ENCODE data around the gene LIPG.

LIPG gene

DNA sequence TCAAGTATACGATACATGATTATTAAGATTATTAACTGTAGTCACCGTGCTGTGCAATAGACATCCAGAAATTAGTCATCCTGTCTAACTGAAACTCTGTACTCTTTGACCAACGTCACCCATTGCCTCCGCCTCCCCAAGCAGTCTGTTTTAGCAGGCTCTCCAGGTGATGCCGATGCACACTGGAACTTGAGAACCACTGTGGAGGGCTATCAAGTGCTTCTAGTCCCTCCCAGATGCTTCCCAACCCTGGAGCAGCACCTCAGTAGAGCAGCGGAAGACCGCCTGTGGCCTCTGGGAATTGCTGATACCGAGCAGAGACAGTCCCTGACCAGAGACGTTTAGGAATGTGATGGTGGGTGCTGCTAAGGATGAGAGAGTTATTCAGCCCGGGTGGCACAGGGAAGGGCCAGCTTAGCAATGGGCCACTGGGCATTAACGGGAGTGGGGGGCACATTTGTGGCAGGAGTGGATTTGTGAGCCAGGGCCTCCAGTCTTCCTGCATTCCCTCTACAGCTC lies 50.7 kb downstream of the LIPG start:
- DNase-seq (ENCODE audit: low read depth in 2 of 2) = no peak

DNA sequence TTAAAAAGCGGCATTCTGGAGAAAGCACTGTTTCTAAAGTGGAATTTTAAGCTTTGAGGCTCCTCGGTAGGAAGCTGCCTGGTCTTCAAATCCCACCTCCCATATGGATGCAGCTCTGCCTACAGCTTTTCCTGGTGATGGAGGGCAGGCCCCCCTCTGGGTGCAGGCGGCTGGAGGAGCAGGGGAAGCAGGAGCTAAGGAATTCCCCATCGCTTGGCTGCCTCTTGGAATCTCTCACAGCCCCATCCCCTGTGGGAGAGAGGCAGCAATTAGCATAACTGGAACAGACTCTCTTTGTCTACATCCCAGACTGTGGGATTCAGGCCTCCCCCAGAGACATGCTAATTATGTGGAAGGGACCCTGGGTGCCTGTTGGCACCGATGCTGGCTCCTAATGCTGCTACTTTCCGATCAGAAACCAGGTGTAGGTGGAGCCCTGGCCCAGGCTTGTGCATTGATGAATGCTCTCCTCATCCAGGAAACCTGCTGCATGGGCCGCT lies 51.3 kb downstream of the LIPG start:
- no peak for DNase-seq (ENCODE audit: low read depth in 2 of 2)

DNA sequence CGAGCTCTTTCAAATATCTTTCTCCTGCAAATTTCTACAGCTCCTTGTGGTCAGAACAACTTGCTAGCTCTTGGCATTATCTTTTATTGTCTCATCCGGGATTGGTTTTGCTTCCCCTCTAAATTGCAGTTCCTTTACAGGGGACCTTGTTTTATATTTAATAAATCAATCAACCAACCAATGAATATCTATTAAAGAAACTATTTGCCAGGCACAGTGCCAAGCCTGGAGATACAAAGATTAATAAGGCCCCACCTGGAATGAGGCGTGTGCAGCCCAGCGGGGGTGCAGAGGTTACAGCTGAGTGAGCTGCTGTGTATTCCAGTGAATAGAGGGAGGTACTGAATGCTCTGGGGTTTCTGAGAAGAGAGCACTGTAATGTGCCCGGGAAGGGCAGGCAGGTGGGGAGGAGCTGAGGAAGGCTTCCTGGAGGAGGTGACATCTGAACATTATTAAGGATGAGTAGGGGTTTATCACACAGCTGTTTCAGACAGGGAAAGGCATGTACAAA lies 51.8 kb downstream of the LIPG start:
- no peak for DNase-seq (ENCODE audit: low read depth in 2 of 2)

DNA sequence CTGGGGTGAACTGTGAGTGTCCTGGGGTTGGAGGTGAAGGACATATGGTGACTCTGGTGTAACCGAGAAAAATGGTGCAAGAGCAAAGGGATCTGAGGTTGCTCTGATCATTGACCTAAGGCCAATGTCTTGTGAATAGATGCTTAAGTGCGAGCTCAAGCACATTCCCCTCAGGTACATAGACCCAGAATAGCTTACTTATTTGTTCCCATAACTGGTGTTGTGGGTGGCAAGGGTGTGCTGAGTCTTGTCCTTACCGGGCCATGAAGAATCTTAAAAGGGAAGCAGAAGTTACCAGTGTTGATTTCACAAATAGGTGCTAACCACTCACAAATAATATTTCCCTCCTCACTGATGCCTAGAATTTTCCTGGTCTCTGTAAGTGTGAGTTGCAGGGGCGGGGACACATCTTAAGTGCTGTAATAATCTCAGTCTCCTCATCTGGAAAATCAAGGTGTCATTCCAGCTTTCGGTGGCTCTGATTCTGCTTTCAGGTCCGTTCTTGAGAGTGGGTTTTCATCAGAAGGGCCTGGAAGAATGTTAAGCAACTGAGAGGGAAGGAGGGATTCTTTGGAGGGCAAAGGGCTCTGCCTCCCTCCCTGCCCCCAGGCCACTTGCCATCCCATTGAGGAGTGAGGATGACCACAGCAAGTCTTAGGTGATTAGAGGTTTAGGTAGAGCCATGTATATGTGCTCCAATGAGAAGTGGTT lies 54.9 kb downstream of the LIPG start:
- no peak for DNase-seq (ENCODE audit: low read depth in 2 of 2)

DNA sequence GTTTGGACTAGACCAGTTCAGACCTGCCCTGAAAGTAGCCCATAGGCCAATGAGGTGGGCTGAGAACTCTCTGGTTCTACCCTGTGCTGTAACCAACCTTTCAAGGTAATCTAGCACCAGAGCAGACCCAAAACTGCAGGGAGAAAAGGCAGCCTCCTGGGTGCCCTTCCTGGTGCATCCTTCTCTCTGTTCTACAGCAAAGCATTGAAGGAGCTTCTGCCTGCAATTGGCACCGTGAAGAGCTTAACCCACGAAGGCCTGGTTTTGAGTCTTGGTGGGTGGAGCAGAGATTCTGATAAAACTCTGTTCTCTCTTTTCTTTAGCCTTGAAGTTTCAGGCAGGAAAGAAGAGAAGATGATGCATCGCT lies 55.5 kb downstream of the LIPG start:
- DNase-seq (ENCODE audit: low read depth in 2 of 2) = no peak

DNA sequence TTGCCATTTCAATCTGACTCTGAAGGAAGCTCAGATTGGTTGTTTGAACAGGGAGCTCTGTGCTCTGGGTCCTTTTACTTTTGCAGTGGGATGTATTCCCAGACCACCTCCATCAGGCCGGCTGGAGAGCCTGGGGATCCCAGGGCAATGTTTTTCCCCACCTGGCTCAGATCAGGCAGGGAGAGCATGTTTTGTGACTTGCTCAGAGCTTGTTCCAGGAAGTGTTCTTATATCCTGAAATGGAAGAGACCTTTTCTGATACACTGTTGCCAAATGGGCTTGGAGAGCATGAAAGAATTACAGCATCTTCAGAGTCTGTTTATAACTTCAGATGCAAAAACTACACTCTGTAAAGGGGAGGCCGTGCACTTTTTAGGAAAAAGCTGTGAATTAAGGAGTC lies 56.0 kb downstream of the LIPG start:
- DNase-seq (ENCODE audit: low read depth in 2 of 2) = no peak

DNA sequence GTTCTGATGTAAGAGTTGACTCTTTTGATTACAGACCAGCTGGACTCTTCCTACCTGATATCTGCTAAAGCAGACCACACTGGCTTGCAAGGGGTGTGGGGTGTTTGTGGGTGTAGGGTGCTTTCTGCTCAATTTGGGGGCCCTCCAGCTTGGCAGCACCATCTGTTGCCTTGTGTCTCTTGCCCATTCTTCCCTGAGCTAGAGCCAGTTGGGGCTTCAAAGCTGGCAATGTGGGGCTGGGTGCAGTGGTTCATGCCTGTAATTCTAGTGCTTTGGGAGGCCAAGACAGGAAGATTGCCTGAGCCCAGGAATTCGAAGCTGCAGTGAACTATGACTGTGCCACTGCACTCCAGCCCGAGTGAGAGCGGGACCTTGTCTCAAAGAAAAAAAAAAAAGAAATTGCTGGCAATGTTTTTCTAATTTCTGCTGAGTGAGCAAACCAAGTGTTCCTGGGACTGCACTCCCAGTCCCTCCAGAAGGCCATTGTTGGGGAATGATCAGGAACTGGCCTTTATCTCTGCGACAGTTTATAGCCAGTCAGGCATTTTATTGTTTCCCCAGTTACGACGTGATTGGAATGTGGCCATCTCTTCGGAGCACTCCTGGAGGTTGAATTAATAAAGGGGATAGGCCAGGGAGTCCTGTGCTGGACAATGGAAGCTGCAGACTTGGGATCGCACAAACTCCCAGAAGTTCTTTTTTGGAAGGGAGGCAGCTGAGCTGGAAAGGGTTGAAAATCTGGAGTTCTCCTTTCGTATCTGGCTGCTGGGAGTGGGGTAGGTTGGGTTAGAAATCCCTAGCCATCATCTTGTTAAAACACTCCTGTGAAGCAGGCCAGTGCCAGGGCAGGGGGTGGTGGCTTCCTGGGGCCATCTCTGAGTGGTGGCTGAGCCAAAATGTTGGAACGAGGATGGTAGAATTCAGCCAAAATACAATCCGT lies 57.2 kb downstream of the LIPG start:
- no peak for DNase-seq (ENCODE audit: low read depth in 2 of 2)

DNA sequence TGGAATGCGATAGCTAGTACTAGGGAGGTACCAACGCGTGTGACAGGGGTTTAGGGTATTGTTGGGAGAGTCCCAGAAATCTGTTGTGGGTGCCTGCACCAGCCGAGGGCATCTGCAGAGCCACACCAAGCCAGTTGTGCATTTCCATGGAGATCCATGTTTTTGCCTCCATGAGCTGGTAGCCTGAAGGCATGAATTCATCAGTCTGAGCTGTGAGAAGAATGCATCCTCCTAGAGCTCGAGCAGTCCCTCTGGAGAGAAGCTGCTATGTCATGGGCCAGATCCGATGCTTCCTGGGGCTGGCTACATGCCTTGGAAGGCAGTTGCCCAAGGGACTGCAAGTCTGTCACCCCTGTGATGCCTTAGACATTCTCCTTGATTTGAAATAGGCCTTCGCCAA lies 57.9 kb downstream of the LIPG start:
- no peak for DNase-seq (ENCODE audit: low read depth in 2 of 2)

DNA sequence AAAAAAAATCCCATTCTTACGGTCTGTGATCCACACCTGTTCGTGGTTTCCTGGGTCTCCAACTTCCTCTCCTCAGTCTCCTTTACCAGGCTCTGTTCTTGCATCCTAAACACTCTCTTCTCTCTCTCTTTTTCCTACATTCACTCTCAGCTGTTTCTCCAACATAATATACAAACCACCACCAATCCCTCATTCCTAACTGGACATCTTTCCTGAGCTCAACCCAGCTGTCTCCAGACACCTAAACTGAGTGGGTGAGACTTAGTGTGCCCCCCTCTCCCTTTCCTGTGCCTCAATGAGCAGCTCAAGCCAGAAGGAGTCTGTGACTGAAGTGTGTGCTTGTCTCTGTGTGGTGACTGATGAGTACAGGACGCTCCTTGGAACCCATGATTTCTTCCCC lies 59.4 kb downstream of the LIPG start:
- DNase-seq (ENCODE audit: low read depth in 2 of 2) = no peak

DNA sequence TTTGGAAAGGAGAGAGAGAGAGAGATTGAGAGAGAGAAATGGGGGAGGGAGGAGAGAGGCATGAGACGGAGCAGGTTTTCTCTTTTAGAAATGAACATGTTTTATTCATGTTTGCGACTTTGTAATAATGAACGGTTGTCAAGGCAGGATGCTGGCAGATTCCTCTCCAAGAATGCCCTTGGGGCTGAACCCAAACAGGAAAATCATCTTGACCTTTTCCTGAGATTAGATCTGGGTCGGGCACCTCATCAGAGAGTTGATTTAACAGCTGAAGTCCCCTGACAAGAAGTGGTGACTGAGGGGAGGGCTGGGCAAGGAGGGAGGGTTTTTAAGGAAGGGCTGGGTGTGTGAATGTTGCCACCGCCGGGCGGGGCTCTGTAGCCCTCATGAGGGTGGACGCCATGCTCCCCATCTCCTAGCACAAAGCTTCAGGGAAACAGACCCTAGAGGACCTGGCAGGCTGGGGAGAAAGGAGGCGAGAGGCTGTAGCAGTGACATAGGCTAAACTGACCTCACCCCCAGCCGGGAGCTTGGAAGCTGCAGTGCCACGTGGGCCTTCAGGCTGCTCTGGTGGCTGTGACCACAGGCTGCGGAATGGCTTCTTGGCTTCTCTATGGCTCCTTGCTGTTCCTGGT lies 60.0 kb downstream of the LIPG start:
- DNase-seq (ENCODE audit: low read depth in 2 of 2) = no peak

DNA sequence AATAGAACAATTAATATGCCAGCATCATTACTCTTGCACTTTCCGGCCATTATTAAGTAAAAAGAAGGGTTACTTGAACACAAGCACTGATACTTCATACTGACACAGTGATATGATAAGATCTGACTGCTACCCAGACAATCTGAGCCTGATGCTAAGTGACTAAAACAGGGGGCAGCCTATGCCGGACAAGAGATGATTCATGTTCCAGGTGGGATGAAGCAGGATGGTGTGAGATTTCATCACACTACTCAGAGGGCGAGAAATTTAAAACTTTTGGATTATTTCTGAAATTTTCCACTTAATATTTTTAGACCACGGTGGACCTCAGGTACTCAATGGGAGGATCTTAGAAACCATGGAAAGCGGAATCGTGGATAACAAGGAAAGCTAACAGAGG lies 61.7 kb downstream of the LIPG start:
- no peak for DNase-seq (ENCODE audit: low read depth in 2 of 2)

DNA sequence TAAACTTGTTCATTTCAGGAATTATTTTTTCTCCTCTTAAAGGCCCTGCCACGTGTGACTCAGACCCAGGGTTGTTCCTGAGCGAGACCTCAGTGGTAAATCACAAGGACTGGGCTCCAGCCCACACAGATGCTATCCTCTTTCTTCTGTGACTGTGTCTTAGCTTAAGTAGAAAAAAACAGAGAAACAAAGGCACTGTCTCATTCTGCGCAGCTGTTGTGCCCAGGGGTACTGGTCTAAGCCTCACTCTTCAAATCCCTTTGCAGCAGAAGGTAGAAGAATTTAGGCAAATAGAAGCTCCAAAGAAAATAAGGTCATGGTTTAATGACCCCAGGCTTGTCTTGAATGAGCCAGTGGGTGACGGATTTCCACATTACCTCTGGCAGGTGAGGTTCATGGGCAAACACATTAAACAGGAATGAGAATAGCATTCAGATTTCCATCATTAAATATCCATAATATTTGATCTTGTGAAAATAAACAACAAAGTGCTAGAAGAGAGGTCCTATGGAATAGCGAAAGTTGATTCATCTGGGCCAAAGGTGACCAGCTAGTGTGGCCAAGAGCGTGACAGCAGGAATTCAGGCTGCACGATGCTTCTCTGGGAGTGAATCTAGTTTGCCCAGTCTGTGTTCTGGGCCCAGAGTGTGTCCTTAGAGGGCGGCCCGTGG lies 63.3 kb downstream of the LIPG start:
- no peak for DNase-seq (ENCODE audit: low read depth in 2 of 2)

DNA sequence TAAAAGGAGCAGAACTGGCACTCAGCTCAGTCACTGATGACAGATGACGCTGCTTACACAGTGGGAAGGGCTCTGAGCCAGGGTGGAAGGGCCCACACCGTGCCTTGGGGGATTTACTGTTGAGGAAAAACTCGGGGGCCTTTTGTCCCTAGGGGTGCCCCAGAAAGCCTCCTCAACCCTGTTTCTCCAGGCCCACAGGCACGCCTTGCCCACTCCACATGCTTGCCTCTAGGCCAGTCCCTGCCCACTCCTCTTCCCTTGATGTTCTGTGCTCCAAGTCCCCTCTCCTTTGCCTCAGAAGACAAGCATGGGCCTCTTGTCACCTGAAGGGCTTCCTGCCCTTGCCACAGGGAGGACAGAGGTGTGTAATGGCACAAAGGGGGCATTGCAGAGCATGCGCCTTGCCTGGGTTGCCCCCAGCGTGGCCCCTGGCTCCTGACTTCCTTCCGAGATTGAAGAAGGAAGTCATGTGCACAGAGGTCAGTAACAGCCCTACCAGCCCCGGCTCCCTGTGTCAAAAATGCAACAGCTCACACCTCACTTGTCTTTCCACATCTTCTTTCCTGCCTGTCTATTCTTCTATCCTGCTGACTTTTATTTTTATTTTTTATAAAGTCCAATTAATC lies 65.1 kb downstream of the LIPG start:
- DNase-seq (ENCODE audit: low read depth in 2 of 2) = no peak

DNA sequence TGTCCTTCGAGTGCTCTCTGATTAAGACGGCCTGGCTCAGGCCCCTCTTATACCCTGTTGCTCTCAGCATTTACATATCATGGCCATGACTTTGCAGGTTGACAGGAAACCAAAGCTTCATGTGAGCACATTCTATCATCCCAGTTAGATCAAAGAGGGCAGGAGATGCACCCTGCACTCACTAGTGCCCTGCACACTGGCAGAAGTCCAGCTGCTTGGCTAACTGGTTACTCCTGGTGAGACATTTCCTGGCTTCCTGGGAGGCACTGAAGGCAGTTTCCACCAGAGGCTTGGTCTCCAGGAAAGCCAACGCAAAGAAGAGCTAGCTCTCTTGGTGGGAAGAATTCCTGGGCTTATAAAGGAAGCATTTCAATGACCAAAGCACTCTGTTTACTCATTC lies 66.3 kb downstream of the LIPG start:
- DNase-seq (ENCODE audit: low read depth in 2 of 2) = no peak

DNA sequence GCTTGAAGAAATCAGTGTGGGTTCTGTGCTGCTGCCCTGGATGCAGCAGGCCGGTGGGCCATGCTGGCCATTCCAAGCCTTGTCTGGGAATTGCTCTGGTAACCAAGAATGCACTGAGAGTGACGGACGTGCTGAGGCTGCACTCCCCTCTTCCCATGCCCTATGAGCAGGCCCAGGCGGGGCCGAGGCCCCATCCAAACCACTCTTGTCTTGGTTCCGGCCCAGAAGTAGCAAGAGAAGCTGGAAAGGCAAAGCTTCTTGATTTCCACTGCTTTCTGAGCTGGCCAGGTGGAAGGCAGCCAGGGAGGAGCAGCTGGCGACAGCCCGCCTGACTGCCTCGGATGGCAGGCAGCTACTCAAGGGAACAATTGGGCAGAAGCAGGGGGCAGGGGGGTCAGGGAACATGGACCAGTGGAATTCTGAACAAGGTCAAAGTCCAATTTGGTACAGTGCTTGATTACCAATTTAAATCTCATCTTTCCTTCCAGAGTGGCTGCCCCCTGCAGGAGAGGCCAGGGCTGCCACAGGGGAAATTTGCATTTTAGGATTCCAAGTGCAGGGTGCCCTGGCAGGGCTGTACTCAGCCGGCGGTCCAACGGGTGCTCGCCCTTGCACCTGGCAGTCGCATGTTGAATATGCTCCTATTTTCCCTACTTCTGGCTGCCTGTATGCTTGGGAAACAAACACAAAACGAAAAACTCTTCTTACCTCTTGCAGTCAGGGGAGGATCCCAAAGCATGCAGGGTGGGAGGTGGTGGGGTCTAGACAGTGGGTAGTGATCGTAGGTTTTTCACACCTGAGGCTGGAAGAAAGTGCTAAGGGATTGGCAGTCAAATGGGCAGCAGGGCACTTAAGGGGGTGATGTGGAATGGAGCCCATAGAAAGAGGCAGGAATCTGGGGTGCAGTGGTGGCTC lies 67.3 kb downstream of the LIPG start:
- no peak for DNase-seq (ENCODE audit: low read depth in 2 of 2)

DNA sequence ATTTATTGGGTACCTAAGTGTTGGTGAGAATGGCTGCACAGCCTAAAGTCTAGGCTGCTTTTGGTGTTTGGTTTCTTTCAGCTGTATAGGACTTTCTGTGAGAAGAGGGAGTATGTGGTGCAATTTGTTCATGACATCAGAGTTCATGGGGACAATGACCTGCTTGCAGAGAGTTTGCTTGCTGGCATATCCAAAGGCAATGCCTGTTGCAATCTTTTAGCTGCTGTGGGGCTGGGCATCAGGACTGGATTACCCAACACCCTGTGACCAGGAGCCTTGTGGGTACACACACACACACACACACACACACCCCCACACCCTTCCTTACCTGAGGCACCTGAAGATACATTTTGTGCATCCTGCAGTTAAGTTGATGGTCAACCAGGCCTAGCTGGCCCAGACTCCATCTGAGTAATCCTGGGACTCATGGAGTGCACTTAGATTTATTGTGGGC lies 68.4 kb downstream of the LIPG start:
- DNase-seq (ENCODE audit: low read depth in 2 of 2) = no peak

DNA sequence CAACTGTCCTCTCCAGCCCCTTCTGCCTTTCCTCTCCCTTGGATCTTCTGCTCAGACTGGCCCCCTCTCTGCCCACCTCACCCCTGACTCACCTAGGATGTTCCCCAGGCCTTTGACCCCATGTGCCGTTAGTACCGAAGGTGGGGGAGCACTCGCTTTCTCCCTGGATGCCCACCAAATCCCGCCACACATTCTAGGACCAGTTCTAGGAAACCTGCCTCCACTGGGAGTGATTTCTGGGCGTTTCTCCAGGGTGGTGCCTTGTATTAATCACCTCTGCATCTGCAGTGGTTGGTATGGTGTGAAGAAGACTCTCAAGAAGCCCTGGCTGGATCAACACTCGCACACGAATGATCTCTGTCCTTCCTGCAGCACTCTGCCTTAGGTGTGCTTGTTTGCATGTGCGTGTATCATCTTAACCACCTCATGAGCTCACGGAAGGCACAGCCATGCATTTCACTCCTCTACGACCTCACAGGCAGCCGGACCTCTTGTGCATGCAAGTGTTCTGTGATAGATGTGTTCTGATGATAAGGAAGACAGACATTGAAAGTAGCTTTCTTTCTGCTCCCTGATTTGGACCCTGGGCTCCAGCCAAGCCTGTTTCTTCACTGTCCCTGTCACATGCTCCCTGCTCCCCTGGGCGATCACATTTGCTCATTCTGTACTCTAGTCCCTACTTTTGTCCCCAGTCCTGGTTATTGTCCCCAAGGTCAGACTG lies 69.4 kb downstream of the LIPG start:
- no peak for DNase-seq (ENCODE audit: low read depth in 2 of 2)

DNA sequence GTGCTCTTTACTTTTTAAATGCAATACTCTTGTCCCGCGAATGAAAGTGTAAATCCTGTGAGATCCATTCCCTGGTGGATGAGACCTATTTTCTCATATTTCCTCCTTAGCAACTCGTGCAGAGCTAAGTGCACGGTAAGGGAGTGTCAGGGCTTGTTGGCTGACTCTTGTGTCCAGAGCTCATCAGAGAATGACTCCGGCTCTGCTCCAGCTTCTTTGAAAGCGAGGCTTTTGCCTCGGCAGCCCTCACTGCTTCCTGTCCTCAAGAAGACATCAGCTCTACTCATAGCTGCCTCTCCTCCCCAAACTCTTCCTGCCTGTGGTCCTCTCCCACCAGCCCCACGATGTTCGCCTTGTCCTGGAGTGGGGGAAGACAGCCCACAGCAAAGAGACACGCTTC lies 70.7 kb downstream of the LIPG start:
- no peak for DNase-seq (ENCODE audit: low read depth in 2 of 2)

DNA sequence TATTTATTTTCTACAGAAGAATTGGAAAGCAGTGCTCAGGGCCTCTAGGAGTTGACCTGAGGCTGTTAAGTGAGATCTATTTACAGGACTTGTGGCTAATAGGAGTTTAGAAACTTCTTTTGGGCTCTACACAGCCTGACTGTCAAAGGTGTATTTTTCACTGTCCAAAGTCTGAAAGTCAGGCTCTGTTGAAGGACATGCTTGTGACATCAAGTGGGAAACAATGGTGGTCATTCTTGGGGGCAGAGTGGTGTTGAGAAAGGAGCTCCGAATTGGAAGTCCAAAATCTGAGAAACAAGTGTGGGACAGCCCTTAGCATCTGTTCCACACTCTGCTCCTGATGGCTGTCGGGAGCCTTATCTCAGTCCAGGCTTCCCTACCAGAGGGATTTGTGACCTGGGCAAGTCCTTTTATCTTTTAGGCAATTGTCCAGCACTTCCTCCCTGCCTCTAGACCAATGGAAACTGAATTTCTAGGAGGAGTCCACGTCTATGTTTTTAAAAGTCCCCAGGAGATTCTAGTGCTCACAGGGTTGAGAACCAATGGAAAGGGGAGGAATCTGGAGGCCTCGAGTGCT lies 76.4 kb downstream of the LIPG start:
- DNase-seq (ENCODE audit: low read depth in 2 of 2) = no peak

All from stimulated activated CD4-positive, alpha-beta T cell treated with anti-CD3 and anti-CD28 coated beads, Interleukin-1b, Interleukin-23, amount 100 ng/mL, for 1 hour (primary cell).